ENCODE measurements around the gene TNPO1. TPM values are rescaled to one million over a fixed set of nuclear protein-coding genes. Genes with fewer than 3 reads are reported as not detected.

The TNPO1 gene
- total RNA-seq, 2 experiments from 2014 or later, result 92.0 to 95.4 TPM

DNA sequence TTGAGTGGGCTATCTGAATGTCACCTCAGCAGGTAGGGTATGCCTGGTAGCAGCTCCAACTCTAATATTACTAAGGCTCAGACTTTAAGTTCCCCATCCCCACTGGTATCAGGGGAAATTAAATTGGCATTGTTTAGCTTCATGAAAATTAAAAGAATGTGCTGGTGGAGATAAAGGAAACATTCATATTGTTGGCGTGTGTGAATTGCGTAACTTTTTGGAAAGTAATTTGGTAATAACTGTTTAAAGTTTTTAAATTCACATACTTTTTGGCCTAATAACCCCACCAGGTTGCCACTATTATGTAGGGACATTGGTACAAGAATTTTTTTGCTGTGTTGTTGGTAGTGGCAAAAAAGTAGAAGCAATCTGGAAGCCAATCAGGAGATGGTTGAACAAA lies 29.4 kb downstream of the TNPO1 start:
- CTCF ChIA-PET, result no interaction called here
- Mint-ChIP-seq H3K4me1 (ENCODE audit: low read depth) (peaks cover 32% of the 10 kb centered on the region), H3K9me3 (no peaks in the 10 kb centered on the region), H3K36me3 (peaks cover 17% of the 10 kb centered on the region), H3K4me3 (no peak overlapping the region), H3K27me3 (no peaks in the 10 kb centered on the region), H3K27ac (no peak overlapping the region)
- no peak for DNase-seq
- POLR2A ChIA-PET, result no interaction called here
- intact Hi-C loops (cut with micrococcal nuclease), result no loop called here

DNA sequence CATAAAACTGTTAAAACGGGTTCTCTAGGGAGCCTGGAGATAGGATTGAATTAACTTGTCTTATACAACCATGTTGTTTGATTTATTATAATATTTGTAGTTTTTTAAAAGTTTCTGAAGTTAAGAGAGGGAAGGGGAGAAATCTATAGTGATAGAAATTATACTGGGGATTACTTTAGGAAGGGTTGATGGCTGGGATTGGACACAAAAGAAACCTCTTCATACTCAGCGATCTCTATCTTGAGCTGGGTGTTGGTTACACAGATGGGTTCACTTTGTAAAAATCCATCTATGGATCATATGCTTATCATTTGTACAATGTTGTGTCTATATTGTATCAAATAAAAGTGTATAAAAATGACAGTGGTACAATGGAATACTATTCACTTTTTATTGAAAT lies 30.0 kb downstream of the TNPO1 start:
- H3K27me3 Mint-ChIP-seq, result no peaks in the 10 kb centered on the region
- no peak for DNase-seq
- peaks cover 17% of the 10 kb centered on the region for H3K36me3 Mint-ChIP-seq
- H3K4me1 Mint-ChIP-seq (ENCODE audit: low read depth), result peaks cover 33% of the 10 kb centered on the region
- no peaks in the 10 kb centered on the region for H3K9me3 Mint-ChIP-seq
- POLR2A ChIA-PET, result no interaction called here
- H3K27ac Mint-ChIP-seq, result no peak overlapping the region
- CTCF ChIA-PET, result interaction anchor here (1.1 kb wide), 1 partner anchor 29 kb away, joined by 3 read pairs; no protein-coding TSS in a partner anchor
- intact Hi-C loops (cut with micrococcal nuclease), result no loop called here
- no peak overlapping the region for H3K4me3 Mint-ChIP-seq

DNA sequence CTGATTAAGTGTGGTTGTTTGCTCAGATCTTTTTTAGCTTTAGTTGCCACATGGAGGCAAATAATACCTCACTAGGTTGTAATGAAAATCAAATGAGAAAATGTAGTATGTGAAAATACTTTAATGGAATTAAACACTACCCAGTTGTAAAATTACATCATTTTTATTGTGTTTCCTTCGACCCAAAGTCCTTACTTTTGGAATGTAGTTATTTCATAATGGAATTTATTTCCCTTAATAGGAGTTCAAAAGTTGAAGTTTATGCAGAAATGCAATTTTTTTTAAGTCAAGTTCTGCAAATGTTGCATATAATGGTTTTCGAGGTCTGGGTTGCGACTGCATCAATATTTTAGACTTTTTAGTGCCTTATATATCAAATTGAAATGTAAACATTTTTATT lies 31.0 kb downstream of the TNPO1 start:
- Mint-ChIP-seq H3K27me3 (no peaks in the 10 kb centered on the region), H3K4me3 (peak overlapping the region; percentile 99), H3K27ac (peak overlapping the region; percentile 98), H3K9me3 (no peaks in the 10 kb centered on the region), H3K36me3 (peaks cover 20% of the 10 kb centered on the region), H3K4me1 (ENCODE audit: low read depth) (peaks cover 40% of the 10 kb centered on the region)
- DNase-seq, result no peak
- intact Hi-C loops (cut with micrococcal nuclease), result no loop called here
- POLR2A ChIA-PET, result interaction anchor here (1.1 to 2.6 kb wide), 2 partner anchors 9 to 30 kb away, joined by 3 to 31 read pairs; partner anchors contain the start of gene TNPO1
- CTCF ChIA-PET, result interaction anchor here (1.1 kb wide), 1 partner anchor 30 kb away, joined by 3 read pairs; no protein-coding TSS in a partner anchor

DNA sequence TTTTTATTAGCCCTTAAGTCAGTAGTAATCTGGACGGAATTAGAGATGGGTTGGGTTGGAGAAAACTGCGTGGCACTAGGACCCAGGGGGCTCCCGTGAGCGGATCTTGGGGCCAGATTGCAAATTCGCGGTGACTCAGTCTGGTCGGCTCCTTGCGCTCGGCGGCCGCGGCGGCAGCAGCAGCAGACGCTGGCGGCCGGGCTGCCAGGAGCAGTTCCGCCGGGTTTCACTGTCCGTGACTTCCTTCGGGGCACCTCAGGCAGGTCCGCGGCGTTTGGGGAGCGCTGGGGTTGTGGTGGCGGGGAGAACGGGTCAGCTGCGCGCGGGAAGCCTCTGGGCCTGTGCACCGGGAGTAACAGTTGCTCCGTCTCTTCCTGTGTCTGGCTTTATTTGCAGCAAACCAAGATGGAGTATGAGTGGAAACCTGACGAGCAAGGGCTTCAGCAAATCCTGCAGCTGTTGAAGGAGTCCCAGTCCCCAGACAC lies 31.6 kb downstream of the TNPO1 start:
- POLR2A ChIA-PET, result interaction anchor here (1.1 to 2.6 kb wide), 5 partner anchors 9 to 528 kb away, joined by 3 to 31 read pairs (median 5); partner anchors contain the start of genes MRPS27, PTCD2 and TNPO1
- CTCF ChIA-PET, result interaction anchor here (3.0 kb wide), 1 partner anchor 29 kb away, joined by 20 read pairs; no protein-coding TSS in a partner anchor

DNA sequence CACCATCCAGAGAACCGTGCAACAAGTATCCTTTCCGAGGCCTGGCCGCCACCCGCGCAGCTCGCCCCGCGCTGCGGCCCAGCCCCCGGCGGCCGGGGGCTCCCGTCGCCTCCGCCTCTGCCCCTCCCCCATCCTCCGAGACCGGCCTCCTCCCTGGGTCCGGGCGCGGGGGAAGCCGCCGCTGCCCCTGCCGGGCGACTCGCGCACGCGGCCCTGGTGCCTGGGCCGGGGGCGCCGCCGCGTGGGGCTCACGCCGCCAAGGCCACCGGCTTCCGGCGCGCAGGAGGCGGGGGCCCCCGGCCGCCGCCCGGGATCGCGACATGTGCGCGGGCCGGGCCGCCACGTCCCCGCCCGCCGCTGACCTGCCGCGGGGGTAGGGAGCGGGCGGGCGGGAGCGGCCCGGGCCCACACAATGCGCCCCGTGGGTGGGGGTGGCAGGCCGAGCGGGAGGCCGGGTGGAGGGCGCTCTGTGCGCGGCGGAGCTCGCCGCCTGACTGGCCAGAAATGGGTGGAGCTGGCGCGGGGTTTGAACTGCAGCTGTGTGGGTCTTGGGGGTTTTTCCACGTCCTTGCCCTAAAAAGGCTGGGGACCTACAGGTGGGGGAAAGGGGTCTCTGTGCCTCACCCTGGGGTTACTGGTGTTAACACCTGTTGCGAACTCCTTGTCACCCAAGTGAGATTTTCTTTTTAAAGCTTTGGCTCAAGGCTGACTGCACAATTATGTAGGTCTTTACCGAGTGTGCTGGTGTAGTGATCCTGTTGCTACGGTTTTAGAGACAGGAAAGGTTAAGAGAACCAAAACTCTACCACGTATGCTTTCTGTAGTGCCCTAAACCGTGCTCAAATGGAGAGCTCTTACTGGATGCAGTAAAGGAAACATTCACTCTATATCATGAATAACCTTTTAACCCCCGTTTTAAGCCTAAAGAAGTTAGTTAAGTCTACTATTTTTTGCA lies 32.3 kb downstream of the TNPO1 start:
- Mint-ChIP-seq H3K36me3 (peaks cover 32% of the 10 kb centered on the region), H3K27ac (peak overlapping the region; percentile 98), H3K27me3 (no peaks in the 10 kb centered on the region), H3K9me3 (no peaks in the 10 kb centered on the region), H3K4me3 (peak overlapping the region; percentile 99), H3K4me1 (ENCODE audit: low read depth) (peaks cover 47% of the 10 kb centered on the region)
- intact Hi-C loops (cut with micrococcal nuclease), result loop anchor here (1.0 to 2.0 kb wide), 3 partner anchors 22 to 650 kb away; partner anchors contain the start of genes BTF3 and TNPO1
- ChIA-PET CTCF (interaction anchor here (0.6 to 3.0 kb wide), 6 partner anchors 12 to 238 kb away, joined by 3 to 20 read pairs (median 3); no protein-coding TSS in a partner anchor), POLR2A (interaction anchor here (0.7 to 2.6 kb wide), 10 partner anchors 8 to 529 kb away, joined by 3 to 31 read pairs (median 4); partner anchors contain the start of genes MRPS27, PTCD2 and TNPO1)
- peak; percentile 63 for DNase-seq

More for the DNA sequence above, 31.6 kb downstream of the TNPO1 start:
- H3K4me1 Mint-ChIP-seq (ENCODE audit: low read depth), result peaks cover 40% of the 10 kb centered on the region
- no peaks in the 10 kb centered on the region for H3K27me3 Mint-ChIP-seq
- peaks cover 25% of the 10 kb centered on the region for H3K36me3 Mint-ChIP-seq
- H3K4me3 Mint-ChIP-seq, result peak overlapping the region; percentile 99
- DNase-seq, result peak; percentile 91
- H3K9me3 Mint-ChIP-seq, result no peaks in the 10 kb centered on the region
- intact Hi-C loops (cut with micrococcal nuclease), result loop anchor here (1.0 to 2.0 kb wide), 3 partner anchors 23 to 650 kb away; partner anchors contain the start of genes BTF3 and TNPO1
- H3K27ac Mint-ChIP-seq, result peak overlapping the region; percentile 98

DNA sequence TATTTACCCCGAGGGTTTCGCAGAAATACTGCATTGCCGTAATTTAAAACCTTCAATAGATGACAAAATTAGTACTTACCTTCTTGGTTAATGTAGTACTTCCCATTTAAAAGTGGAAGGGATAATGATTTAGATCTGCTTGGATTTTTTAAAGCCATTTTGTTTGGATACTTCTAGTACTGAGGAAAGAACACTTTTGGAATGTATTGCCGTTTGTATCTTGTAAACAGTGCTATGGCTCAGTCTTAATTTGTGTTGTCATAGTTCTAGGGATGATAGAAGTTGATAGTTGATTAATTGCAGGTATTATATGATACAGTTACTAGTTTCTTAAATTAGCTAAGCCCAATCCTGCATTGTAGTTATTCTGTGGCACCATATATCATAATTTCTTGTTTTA lies 33.1 kb downstream of the TNPO1 start:
- Mint-ChIP-seq H3K4me3 (peak overlapping the region; percentile 95), H3K27me3 (no peaks in the 10 kb centered on the region), H3K27ac (peak overlapping the region; percentile 54), H3K9me3 (no peaks in the 10 kb centered on the region), H3K36me3 (peaks cover 36% of the 10 kb centered on the region), H3K4me1 (ENCODE audit: low read depth) (peaks cover 48% of the 10 kb centered on the region)
- intact Hi-C loops (cut with micrococcal nuclease), result loop anchor here (2.0 kb wide), 1 partner anchor 21 kb away; no protein-coding TSS in a partner anchor
- DNase-seq, result no peak
- CTCF ChIA-PET, result interaction anchor here (0.6 to 3.0 kb wide), 6 partner anchors 11 to 239 kb away, joined by 3 to 20 read pairs (median 3); no protein-coding TSS in a partner anchor
- POLR2A ChIA-PET, result interaction anchor here (0.7 to 2.6 kb wide), 8 partner anchors 9 to 529 kb away, joined by 3 to 31 read pairs (median 5); partner anchors contain the start of genes MRPS27, PTCD2 and TNPO1

DNA sequence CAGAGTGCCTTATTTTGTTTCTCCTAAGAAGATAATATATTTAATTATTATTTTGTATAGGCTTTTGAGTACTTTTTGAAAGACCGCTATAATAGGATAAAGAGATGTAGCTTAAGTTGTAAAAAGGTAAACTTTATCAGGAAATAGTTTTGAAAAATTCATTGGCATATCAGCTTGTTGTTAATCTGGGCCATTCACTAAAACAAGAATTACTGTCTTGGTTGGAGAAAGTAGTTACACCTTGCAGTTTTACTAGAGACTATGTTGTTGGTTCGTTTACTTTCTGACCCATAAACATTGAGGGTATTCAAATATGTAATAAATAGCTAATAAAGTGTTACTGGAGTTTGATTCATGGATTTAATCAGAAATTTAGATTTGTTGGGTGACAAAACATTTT lies 33.7 kb downstream of the TNPO1 start:
- intact Hi-C loops (cut with micrococcal nuclease), result no loop called here
- ChIA-PET CTCF (interaction anchor here (2.4 to 3.0 kb wide), 2 partner anchors 31 to 239 kb away, joined by 14 to 20 read pairs; no protein-coding TSS in a partner anchor), POLR2A (interaction anchor here (1.3 to 2.6 kb wide), 2 partner anchors 9 to 32 kb away, joined by 5 to 31 read pairs; partner anchors contain the start of gene TNPO1)
- Mint-ChIP-seq H3K36me3 (peaks cover 36% of the 10 kb centered on the region), H3K4me1 (ENCODE audit: low read depth) (peaks cover 45% of the 10 kb centered on the region), H3K9me3 (no peaks in the 10 kb centered on the region), H3K27ac (no peak overlapping the region), H3K27me3 (no peaks in the 10 kb centered on the region), H3K4me3 (peak overlapping the region; percentile 95)
- DNase-seq, result no peak

DNA sequence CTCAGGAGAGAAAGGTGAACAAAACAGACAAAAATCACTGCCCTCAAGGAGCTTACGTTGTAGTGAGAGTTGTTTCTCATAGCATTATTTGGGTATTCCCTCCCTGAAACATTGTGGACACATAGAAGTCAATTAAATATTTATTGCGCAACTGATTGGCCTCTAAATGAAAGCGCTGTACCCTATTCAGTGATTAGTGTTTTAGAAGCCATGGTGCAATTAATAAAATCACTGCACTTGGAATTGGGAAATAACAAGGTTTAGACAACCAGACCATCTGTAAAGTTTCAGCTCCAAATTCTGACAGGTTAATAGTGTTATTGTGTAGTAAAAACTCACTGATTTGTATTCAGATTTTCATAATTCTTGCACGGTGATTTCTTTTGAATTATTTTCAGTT lies 35.9 kb downstream of the TNPO1 start:
- no peak for DNase-seq
- Mint-ChIP-seq H3K4me1 (ENCODE audit: low read depth) (peaks cover 55% of the 10 kb centered on the region), H3K4me3 (no peak overlapping the region), H3K9me3 (no peaks in the 10 kb centered on the region), H3K36me3 (peaks cover 48% of the 10 kb centered on the region), H3K27me3 (no peaks in the 10 kb centered on the region), H3K27ac (no peak overlapping the region)
- ChIA-PET POLR2A (no interaction called here), CTCF (interaction anchor here (1.8 kb wide), 1 partner anchor 34 kb away, joined by 6 read pairs; no protein-coding TSS in a partner anchor)
- intact Hi-C loops (cut with micrococcal nuclease), result no loop called here

DNA sequence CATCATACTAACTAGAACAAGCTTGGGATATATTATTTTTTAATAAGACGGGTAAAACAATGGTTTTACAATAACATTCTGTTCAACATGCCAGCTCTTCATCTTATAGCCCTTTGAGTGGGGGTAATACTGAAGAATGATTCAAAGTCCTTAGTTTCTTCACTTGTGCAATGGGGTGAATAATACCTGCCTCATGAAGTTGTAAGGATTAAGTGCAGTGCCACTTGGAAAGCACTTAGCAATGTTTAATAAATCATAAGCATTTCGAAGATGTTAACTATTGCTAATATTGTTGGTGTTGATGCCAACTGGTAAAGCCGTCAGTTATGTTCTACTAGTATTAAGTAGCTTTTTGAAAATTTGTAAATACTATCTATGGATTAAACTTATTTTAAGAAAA lies 38.0 kb downstream of the TNPO1 start:
- Mint-ChIP-seq H3K27me3 (no peaks in the 10 kb centered on the region), H3K4me1 (ENCODE audit: low read depth) (peaks cover 62% of the 10 kb centered on the region), H3K4me3 (no peak overlapping the region), H3K27ac (no peak overlapping the region), H3K9me3 (no peaks in the 10 kb centered on the region), H3K36me3 (peaks cover 46% of the 10 kb centered on the region)
- POLR2A ChIA-PET, result no interaction called here
- CTCF ChIA-PET, result no interaction called here
- intact Hi-C loops (cut with micrococcal nuclease), result no loop called here
- no peak for DNase-seq

DNA sequence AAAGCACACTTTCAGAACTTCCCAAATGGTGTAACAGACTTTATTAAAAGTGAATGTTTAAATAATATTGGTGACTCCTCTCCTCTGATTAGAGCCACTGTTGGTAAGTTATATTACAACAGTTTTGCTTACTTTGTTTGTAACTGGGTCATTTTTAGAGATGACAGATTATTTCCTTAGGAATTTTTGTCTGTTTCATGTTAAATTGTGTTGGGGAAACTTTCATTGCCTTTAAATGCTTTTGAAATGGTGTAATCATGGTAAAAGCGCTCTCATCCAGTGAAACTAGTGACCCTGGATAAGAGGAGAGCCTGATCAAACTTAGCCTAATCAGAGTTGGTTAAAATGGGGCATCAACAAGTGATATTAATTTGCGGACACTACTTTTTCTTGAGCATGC lies 39.4 kb downstream of the TNPO1 start:
- Mint-ChIP-seq H3K27me3 (no peaks in the 10 kb centered on the region), H3K4me1 (ENCODE audit: low read depth) (peaks cover 59% of the 10 kb centered on the region), H3K27ac (no peak overlapping the region), H3K4me3 (no peak overlapping the region), H3K9me3 (no peaks in the 10 kb centered on the region), H3K36me3 (peaks cover 45% of the 10 kb centered on the region)
- CTCF ChIA-PET, result no interaction called here
- no peak for DNase-seq
- intact Hi-C loops (cut with micrococcal nuclease), result no loop called here
- POLR2A ChIA-PET, result no interaction called here

DNA sequence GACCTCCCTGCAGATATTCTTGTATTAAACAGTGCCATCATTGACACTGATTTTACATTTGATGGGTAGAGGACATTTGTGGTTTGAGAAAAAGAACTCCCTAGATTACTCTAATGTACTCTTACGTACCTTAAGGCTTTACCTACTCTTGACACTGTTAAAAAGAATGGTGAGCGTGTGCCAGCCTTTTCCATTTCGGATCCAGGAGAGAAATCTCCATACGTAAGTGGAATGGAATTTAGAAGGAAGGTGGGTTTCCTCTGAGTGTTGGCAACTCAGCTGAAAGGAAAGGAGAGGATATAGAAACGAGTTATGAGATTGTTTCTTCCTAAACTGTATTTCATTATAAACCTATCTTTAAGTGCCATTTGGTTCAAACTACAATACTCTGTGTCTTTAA lies 40.9 kb downstream of the TNPO1 start:
- Mint-ChIP-seq H3K4me3 (no peak overlapping the region), H3K9me3 (no peaks in the 10 kb centered on the region), H3K27ac (no peak overlapping the region), H3K36me3 (peaks cover 51% of the 10 kb centered on the region), H3K4me1 (ENCODE audit: low read depth) (peaks cover 54% of the 10 kb centered on the region), H3K27me3 (no peaks in the 10 kb centered on the region)
- no peak for DNase-seq
- ChIA-PET POLR2A (interaction anchor here (0.7 to 1.3 kb wide), 3 partner anchors 8 to 15 kb away, joined by 4 to 5 read pairs (median 4); no protein-coding TSS in a partner anchor), CTCF (no interaction called here)
- intact Hi-C loops (cut with micrococcal nuclease), result no loop called here

DNA sequence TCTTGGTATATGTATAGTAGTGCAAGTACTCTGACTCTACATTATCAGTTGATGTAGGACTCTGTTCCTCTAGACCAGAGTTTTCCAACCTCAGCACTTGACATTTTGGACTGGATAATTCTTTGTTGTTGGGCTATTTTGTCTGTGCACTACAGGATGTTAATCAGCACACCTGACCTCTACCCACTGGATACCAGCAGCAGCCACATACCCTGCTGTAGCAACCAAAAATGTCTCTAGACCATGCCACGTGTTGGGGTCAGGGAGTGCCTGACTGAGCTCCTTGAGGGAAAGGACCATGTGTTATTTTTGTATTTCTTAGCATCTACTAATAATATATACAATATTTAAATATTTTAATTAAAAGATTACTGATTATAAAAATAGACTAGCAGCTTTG lies 42.7 kb downstream of the TNPO1 start:
- Mint-ChIP-seq H3K4me3 (no peak overlapping the region), H3K9me3 (no peaks in the 10 kb centered on the region), H3K4me1 (ENCODE audit: low read depth) (peaks cover 41% of the 10 kb centered on the region), H3K27me3 (no peaks in the 10 kb centered on the region), H3K27ac (no peak overlapping the region), H3K36me3 (peaks cover 37% of the 10 kb centered on the region)
- ChIA-PET POLR2A (interaction anchor here (1.3 kb wide), 1 partner anchor 10 kb away, joined by 5 read pairs; no protein-coding TSS in a partner anchor), CTCF (no interaction called here)
- DNase-seq, result no peak
- intact Hi-C loops (cut with micrococcal nuclease), result no loop called here
